ENCODE measurements around the gene SYCP2.
"Not testable (repeated sequence)": the region's sequence is repeated elsewhere in the genome, so short reads cannot be mapped to it uniquely, and the experiment has no call there.

SYCP2 gene, protein sequence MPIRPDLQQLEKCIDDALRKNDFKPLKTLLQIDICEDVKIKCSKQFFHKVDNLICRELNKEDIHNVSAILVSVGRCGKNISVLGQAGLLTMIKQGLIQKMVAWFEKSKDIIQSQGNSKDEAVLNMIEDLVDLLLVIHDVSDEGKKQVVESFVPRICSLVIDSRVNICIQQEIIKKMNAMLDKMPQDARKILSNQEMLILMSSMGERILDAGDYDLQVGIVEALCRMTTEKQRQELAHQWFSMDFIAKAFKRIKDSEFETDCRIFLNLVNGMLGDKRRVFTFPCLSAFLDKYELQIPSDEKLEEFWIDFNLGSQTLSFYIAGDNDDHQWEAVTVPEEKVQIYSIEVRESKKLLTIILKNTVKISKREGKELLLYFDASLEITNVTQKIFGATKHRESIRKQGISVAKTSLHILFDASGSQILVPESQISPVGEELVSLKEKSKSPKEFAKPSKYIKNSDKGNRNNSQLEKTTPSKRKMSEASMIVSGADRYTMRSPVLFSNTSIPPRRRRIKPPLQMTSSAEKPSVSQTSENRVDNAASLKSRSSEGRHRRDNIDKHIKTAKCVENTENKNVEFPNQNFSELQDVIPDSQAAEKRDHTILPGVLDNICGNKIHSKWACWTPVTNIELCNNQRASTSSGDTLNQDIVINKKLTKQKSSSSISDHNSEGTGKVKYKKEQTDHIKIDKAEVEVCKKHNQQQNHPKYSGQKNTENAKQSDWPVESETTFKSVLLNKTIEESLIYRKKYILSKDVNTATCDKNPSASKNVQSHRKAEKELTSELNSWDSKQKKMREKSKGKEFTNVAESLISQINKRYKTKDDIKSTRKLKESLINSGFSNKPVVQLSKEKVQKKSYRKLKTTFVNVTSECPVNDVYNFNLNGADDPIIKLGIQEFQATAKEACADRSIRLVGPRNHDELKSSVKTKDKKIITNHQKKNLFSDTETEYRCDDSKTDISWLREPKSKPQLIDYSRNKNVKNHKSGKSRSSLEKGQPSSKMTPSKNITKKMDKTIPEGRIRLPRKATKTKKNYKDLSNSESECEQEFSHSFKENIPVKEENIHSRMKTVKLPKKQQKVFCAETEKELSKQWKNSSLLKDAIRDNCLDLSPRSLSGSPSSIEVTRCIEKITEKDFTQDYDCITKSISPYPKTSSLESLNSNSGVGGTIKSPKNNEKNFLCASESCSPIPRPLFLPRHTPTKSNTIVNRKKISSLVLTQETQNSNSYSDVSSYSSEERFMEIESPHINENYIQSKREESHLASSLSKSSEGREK (N-terminal part only)

DNA sequence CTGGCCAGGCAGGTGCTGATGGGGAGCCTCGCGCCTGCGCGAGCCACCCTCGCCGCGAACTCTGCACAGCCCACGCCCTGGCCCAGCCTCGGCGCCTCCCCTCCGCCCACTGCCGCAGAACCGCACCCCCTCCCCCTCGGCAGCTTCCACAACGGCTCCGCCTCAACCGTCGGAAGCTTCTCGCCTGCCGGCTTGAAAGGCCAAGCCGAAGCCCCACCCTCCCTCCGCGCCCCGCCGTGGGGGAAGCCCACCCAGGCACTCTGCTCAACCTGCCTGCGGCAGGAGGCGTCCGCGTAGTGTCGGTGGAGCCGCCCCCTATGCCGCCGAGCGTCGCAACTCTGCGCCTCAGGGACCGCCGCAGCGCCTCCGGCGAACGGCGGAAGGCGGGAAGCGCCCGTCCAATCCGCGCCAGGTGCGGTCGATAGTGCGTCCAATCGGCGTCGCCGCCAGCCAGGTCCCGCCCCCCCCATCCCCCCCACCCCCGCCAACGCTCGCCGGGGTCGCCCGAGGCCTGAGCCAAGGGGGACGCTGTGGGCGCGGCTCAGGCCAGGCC, at the start of gene SYCP2:
Gene SYCP2, minus strand, starts transcription at position 342 of the 553 bp plus-strand sequence. CDS start 11,224 bp downstream, outside the sequence.
- peak; percentile 29 for DNase-seq (ENCODE audit: low read depth)

GRCh38 chr20:59983076-59983475, 49.6 kb upstream of the SYCP2 start:
- no peak for DNase-seq (ENCODE audit: low read depth)

DNA sequence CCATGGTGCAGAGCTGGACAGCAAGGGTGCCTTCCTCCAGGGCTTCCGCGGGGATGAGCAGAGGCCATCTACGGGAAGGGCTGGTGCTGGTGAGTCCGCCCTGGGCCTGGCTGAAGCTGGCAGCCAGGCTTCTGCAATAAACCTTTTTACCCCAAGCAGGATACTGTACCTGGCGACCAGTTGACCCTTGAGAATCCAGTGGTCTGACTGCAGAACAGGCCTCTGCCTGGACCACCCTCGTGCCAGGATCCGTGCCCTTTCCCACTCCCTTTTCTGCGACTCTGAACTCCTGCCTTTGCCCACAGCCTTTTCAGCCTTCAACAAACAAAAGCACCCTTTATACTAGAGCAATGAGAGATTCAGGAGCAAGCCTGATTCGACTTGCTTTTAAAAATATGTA, 43.6 kb upstream of the SYCP2 start:
- no peak for DNase-seq (ENCODE audit: low read depth)

- DNase-seq (ENCODE audit: low read depth), result no peak
Measured at GRCh38 chr20:59976156-59976782, 42.8 kb upstream of the SYCP2 start.

- DNase-seq (ENCODE audit: low read depth), result no peak
Measured at GRCh38 chr20:59972037-59972801, 38.8 kb upstream of the SYCP2 start.

DNA sequence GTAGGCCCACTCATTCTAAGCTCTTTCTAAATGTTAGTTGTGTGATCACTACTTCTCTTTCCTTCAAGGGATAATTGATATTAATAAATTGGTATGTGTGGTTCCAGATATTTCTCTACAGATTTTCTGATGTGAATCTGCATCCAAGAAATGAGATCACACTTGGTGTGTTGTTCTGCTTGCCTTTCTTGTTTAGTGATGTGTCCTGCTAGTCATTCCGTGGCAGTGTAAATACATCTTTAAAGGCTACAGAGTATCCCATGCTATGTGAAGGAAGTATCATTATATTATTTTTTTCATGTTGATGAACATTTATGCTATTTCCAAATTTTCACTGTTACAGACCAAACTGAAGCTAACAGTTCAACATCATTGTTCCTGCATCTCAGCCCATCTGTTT, 38.0 kb upstream of the SYCP2 start:
- no peak for DNase-seq (ENCODE audit: low read depth)

GRCh38 chr20:59966428-59966827, 33.0 kb upstream of the SYCP2 start:
- DNase-seq (ENCODE audit: low read depth), result no peak

GRCh38 chr20:59962155-59962554, 28.7 kb upstream of the SYCP2 start:
- no peak for DNase-seq (ENCODE audit: low read depth)

GRCh38 chr20:59961423-59961822, 28.0 kb upstream of the SYCP2 start:
- no peak for DNase-seq (ENCODE audit: low read depth)

DNA sequence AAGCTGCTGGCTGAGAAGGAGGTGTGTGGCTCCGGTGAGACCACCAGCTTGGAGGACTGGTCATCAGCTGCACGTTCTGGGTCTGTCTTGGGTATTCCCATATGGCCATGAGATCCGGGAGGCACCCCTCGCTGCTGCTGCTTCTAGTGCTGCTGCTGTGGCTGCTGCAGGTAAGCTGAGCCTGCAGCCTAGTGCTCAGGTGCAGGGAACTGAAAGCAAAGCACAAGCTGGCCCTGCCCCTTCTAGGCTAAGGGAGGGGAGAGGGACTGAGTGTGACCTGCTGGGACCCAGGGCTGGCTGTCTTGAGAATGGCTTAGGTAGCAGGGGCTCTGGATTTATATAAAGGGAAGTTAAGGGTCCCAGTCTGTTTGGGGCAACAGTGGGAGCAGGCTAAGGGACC, 25.2 kb upstream of the SYCP2 start:
- no peak for DNase-seq (ENCODE audit: low read depth)

DNA sequence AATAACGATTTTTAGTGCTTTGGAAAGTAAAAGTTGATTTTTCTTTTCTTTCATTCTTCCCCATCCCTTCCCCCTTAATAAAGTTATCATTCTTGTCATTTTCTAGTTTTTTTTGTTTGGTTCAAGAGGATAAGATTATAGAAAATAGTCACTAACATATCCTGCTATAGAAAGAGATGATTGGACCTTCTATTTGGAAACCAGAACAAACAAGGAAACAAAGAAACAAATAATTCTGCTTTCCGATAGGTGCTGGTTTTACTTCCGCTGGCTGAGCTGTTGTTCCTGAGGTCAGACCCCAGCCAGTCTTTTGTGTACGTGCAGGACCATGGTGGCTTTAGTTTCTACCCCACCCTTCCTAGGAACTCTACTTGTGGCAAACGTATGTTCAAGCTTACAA, 24.7 kb upstream of the SYCP2 start, which contains the start of gene CDH26:
Gene CDH26, plus strand, starts transcription at position 301 of the 400 bp plus-strand sequence. CDS start 304 bp downstream, outside the sequence.
- no peak for DNase-seq (ENCODE audit: low read depth)

DNA sequence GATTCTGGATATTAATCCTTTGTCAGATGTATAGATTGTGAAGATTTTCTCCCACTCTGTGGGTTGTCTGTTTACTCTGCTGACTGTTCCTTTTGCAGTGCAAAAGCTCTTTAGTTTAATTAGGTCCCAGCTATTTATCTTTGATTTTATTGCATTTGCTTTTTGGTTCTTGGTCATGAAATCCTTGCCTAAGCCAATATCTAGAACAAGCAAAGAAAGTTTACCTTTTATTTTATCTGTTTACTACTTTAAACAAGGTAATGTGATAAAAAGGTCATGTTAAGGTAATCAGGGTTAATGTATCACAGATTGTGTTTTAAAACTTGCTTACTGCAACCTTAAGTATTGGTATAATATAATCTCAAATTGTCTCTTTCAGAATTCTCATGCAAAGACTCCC, 24.1 kb upstream of the SYCP2 start:
- not testable (repeated sequence) for DNase-seq (ENCODE audit: low read depth)

GRCh38 chr20:59955131-59955796, 21.8 kb upstream of the SYCP2 start:
- no peak for DNase-seq (ENCODE audit: low read depth)

GRCh38 chr20:59954718-59955117, 21.3 kb upstream of the SYCP2 start:
- DNase-seq (ENCODE audit: low read depth), result no peak

DNA sequence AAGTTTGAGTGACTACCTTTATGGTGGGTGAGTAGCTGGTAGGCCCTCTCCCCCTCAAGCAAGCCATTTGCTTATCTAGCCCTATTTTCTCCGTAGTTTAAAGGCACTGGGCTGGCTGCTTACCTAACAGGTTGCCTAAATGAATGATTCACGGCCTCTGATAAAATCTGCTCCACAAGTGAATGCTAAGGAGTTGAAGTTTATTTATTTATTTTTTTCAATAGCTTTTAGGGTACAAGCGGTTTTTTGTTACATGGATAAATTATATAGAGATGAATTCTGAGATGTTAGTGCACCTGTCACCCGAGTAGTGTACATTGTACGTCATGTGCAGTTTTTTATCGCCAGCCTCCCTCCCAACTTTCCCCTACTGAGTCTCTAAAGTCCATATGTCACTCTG, 16.5 kb upstream of the SYCP2 start:
- DNase-seq (ENCODE audit: low read depth), result no peak

GRCh38 chr20:59948828-59949720, 15.6 kb upstream of the SYCP2 start:
- no peak for DNase-seq (ENCODE audit: low read depth)

DNA sequence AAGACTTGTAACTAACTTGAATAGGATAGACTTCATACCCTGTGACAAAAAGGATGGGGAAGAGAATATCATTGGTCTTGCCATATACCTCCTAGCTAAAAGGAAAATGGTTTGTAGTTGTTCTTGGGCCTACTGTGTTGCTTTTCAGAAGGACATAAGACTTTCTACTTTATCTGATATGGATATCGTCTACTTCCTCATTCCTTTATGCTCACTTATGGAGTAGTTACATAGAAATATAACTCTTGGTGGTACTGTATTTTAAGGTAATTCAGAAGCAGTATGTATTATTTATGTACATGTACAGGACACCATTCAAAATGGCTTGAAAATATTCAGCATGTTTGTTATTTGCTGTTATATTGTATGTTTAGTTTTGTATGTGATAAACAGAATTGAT, 14.8 kb upstream of the SYCP2 start:
- no peak for DNase-seq (ENCODE audit: low read depth)

- DNase-seq (ENCODE audit: low read depth), result no peak
Measured at GRCh38 chr20:59947376-59947775, 13.9 kb upstream of the SYCP2 start.

DNA sequence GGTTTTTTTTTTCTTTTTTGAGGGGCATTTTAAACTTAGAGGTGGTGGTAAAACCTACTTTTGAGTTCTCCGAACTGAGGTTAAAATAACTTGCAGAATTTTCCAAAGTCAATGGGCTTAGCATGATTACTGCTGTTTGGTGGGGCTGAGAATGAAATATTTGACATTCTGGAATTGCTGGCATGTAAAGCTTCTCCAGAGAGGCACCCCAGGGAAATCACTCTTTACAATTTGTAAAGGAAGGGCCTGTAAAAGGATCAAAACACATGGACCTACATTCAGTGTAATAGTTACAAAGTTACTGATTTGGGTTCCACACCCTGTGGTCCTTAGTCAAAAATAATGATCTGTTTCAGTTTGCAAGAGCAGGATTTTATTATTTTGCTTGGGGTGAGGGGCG, 12.3 kb upstream of the SYCP2 start:
- no peak for DNase-seq (ENCODE audit: low read depth)
